OCI-LY7 (cell line): Measurements from ENCODE around the gene FAM162A. TPM values are rescaled to one million over a fixed set of nuclear protein-coding genes. Genes with fewer than 3 reads are reported as not detected.

Experiments used
- BruUV-seq: library from RNA; stranded (reverse); fragments of 400-500 nt; replicated peaks from 2 replicates; lab custom pipeline; 2021; lab: Mats Ljungman, UMichigan
- CTCF ChIA-PET: fragments of 300-600 bp; sonication (Branson Sonifier 250); formaldehyde crosslinking; loops from one replicate; lab custom pipeline; 2022; ENCODE audit warnings: antibody characterized with exemption; ENCODE audit not compliant: unreplicated experiment; lab: Charles Lee
- POLR2A ChIA-PET: fragments of 300-600 bp; sonication (Branson Sonifier 250); formaldehyde crosslinking; loops from one replicate; lab custom pipeline; 2022; ENCODE audit warnings: antibody characterized with exemption; lab: Charles Lee
- DNase-seq: peaks from one replicate; pipeline ENCODE4 v3.0.0-alpha.2; 2015; ENCODE audit warnings: low spot score
- H2AFZ ChIP-seq: fragments of 200-600 bp; sonication (generic), shearing (Covaris generic); 2 replicates; pipeline ENCODE4 v1.6.1; 2014; ENCODE audit warnings: mild to moderate bottlenecking, antibody characterized with exemption, low read length, moderate library complexity
- H3K27ac ChIP-seq: fragments of 200-600 bp; sonication (generic); 2 replicates; pipeline ENCODE4 v1.5.1; 2014; ENCODE audit warnings: mixed run types, low read depth, mild to moderate bottlenecking, moderate library complexity, low read length, inconsistent platforms; ENCODE audit not compliant: poor library complexity, severe bottlenecking
- H3K36me3 ChIP-seq: fragments of 200-600 bp; sonication (generic); 2 replicates; pipeline ENCODE4 v1.6.1; 2014; ENCODE audit warnings: mild to moderate bottlenecking, antibody characterized with exemption, low read length, moderate library complexity, mixed read lengths; ENCODE audit not compliant: insufficient read depth
- H3K4me1 ChIP-seq: fragments of 200-600 bp; sonication (generic); 2 replicates; pipeline ENCODE4 v1.5.1; 2014; ENCODE audit warnings: mild to moderate bottlenecking, low read length; ENCODE audit not compliant: insufficient read depth, poor library complexity, severe bottlenecking
- H3K4me2 ChIP-seq: fragments of 200-600 bp; sonication (generic); 2 replicates; pipeline ENCODE4 v1.6.1; 2014; ENCODE audit warnings: mild to moderate bottlenecking, low read length
- H3K4me3 ChIP-seq: fragments of 200-600 bp; sonication (generic); 2 replicates; pipeline ENCODE4 v1.5.1; 2014; ENCODE audit warnings: mild to moderate bottlenecking, low read depth, low read length; ENCODE audit not compliant: poor library complexity, severe bottlenecking
- H3K79me2 ChIP-seq: fragments of 200-600 bp; sonication (generic); 2 replicates; pipeline ENCODE4 v1.6.1; 2016; ENCODE audit warnings: low read depth, mild to moderate bottlenecking, low read length, moderate library complexity, mixed read lengths; ENCODE audit not compliant: insufficient read depth
- H3K9me2 ChIP-seq: fragments of 200-600 bp; sonication (generic); 2 replicates; pipeline ENCODE4 v1.6.1; 2016; ENCODE audit warnings: mild to moderate bottlenecking, low read length, mixed read lengths; ENCODE audit not compliant: insufficient read depth
- H3K9me3 ChIP-seq: fragments of 200-600 bp; sonication (generic); 2 replicates; pipeline ENCODE4 v1.6.1; 2014; ENCODE audit warnings: mild to moderate bottlenecking, mixed run types, low read length, mixed read lengths
- H4K20me1 ChIP-seq: fragments of 200-600 bp; sonication (generic); 2 replicates; pipeline ENCODE4 v1.6.1; 2014; ENCODE audit warnings: mild to moderate bottlenecking, antibody characterized with exemption, low read length, moderate library complexity, mixed read lengths; ENCODE audit not compliant: insufficient read depth
- EZH2phosphoT487 ChIP-seq: fragments of 200-600 bp; sonication (generic); IDR thresholded peaks from 2 replicates; pipeline ENCODE4 v1.6.1; 2018; ENCODE audit warnings: low read depth, borderline replicate concordance, mild to moderate bottlenecking, mixed run types, antibody characterized with exemption, low read length, moderate library complexity, mixed read lengths
- intact Hi-C: fragments of 100-400 bp; cut with micrococcal nuclease; formaldehyde crosslinking; loops from one replicate; pipeline ENCODE4 v1.10.0; 2022; ENCODE audit not compliant: unreplicated experiment
- total RNA-seq, 2 experiments: library from RNA; depleted of rRNA in 1 of 2; stranded (reverse); fragments of >200 nt in 1 of 2; shearing (Covaris generic) in 1 of 2; gene quantifications; 2 replicates each; pipeline ENCODE4 v1.2.3, GENCODE V29; 2014 to 2022
- TF ChIP-seq, protein P1 (sequence below): fragments of 200-600 bp; sonication (generic); conservative IDR thresholded peaks from 2 replicates; pipeline ENCODE4 v1.5.1; 2014; ENCODE audit warnings: mild to moderate bottlenecking, antibody characterized with exemption, low read length, moderate library complexity, mixed read lengths

FAM162A gene
- total RNA-seq, 2 experiments from 2014 or later, result 43.2 to 61.1 TPM

DNA sequence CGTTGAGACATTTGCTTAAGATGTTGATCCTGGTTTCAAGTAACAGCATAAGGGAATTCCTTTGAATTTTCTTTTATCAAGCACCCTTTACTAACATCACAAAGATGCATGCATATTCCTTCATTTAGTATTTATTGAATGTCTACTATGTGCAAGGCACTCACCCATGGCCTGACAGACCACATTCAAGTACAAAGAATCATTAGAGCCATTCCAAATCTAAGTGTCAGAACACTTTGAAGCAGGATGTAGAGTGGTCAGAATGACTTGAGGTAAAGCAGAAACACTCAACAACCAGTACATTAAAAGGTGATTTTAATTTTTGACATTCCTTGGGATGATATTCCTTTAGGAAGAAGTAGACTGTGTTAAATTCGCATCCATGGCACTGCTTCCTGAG, 37.9 kb downstream of the FAM162A start:
- Histone ChIP-seq H3K27ac (no peak overlapping the region), H4K20me1 (no peaks in the 10 kb centered on the region), H3K4me2 (no peak overlapping the region), H3K36me3 (peaks cover 52% of the 10 kb centered on the region), H3K79me2 (peaks cover 7% of the 10 kb centered on the region; the same call in 1 of the 2 replicates), H2AFZ (no peak overlapping the region), H3K4me3 (no peak overlapping the region), H3K4me1 (peaks cover 12% of the 10 kb centered on the region), H3K9me2 (no peaks in the 10 kb centered on the region), H3K9me3 (no peaks in the 10 kb centered on the region)
- BruUV-seq, result no TSS peak
- TF ChIP-seq, protein P1, sequence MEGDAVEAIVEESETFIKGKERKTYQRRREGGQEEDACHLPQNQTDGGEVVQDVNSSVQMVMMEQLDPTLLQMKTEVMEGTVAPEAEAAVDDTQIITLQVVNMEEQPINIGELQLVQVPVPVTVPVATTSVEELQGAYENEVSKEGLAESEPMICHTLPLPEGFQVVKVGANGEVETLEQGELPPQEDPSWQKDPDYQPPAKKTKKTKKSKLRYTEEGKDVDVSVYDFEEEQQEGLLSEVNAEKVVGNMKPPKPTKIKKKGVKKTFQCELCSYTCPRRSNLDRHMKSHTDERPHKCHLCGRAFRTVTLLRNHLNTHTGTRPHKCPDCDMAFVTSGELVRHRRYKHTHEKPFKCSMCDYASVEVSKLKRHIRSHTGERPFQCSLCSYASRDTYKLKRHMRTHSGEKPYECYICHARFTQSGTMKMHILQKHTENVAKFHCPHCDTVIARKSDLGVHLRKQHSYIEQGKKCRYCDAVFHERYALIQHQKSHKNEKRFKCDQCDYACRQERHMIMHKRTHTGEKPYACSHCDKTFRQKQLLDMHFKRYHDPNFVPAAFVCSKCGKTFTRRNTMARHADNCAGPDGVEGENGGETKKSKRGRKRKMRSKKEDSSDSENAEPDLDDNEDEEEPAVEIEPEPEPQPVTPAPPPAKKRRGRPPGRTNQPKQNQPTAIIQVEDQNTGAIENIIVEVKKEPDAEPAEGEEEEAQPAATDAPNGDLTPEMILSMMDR, result no peak
- no peak for TF ChIP-seq EZH2phosphoT487
- ChIA-PET CTCF (no interaction called here), POLR2A (no interaction called here)
- intact Hi-C loops, result no loop called here
- no peak for DNase-seq

DNA sequence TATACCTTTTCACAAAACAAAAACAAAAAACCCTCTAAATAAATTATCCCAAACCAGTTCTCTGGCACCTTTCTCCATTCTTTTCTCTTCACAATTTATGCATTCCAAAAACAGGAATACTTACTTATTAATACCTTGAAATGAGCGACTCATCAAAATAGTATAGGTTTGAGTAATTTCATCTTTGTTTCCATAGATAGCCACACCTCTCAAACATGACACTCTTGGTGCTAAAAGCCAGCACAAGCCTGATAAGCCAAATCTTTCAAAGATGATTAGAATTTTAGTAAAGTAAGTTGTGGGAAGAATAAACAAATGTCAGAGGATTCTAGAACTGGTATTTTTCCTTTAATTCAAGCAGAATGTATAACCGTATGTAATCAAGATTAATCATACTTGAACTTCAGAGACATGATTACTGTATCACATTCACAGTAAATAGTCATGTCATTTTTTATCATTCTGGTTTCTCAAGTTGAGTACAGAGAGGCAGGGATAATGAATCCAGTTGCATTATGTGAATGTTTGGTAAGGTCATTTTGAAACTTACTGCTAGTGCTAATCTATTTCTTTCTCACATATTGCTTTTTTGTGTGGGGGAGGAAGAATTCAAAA, 44.0 kb downstream of the FAM162A start:
- H3K36me3 ChIP-seq, result peaks cover 90% of the 10 kb centered on the region
- TF ChIP-seq, protein P1, result no peak
- no peak for TF ChIP-seq EZH2phosphoT487
- no peak overlapping the region for H2AFZ ChIP-seq
- H3K9me3 ChIP-seq, result no peaks in the 10 kb centered on the region
- DNase-seq, result no peak
- no peaks in the 10 kb centered on the region for H3K4me1 ChIP-seq
- no peaks in the 10 kb centered on the region for H3K79me2 ChIP-seq
- no peak overlapping the region for H3K27ac ChIP-seq
- no peaks in the 10 kb centered on the region for H3K9me2 ChIP-seq
- H3K4me2 ChIP-seq, result no peak overlapping the region
- intact Hi-C loops, result no loop called here
- POLR2A ChIA-PET, result no interaction called here
- no peak overlapping the region for H3K4me3 ChIP-seq
- no TSS peak for BruUV-seq
- H4K20me1 ChIP-seq, result no peaks in the 10 kb centered on the region
- CTCF ChIA-PET, result no interaction called here

DNA sequence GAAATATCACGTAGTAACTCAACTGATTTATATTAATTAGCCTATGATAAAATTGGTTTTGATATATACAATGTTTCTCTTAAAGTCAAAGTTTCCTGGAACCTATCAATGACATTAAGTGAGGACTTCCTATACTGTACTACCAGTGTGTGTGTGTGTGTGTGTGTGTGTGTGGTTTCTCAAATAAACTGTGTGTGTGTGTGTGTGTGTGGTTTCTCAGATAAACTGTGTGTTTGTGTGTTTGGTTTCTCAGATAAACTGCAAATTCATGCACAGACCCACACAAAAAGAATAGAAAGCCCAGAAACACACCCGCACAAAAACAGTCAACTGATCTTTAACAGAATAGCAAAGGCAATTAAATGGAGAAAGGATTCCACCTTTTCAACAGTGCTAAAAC, 46.4 kb downstream of the FAM162A start:
- Histone ChIP-seq H3K4me3 (no peak overlapping the region), H3K27ac (no peak overlapping the region), H2AFZ (no peak overlapping the region), H3K9me2 (no peaks in the 10 kb centered on the region), H3K4me1 (no peaks in the 10 kb centered on the region), H3K9me3 (no peaks in the 10 kb centered on the region), H3K79me2 (no peaks in the 10 kb centered on the region), H3K4me2 (no peak overlapping the region), H3K36me3 (peaks cover 87% of the 10 kb centered on the region), H4K20me1 (no peaks in the 10 kb centered on the region)
- POLR2A ChIA-PET, result no interaction called here
- CTCF ChIA-PET, result interaction anchor here (0.5 kb wide), 1 partner anchor 37 kb away, joined by 3 read pairs; no protein-coding TSS in a partner anchor
- no peak for TF ChIP-seq EZH2phosphoT487
- TF ChIP-seq, protein P1, result no peak
- no TSS peak for BruUV-seq
- no peak for DNase-seq
- intact Hi-C loops, result no loop called here
